Thoracic aorta (tissue), 2 donors: ENCODE results near the gene RARG. TPM values are rescaled to one million over a fixed set of nuclear protein-coding genes. Genes with fewer than 3 reads are reported as not detected.

Experiments
- ATAC-seq: fragments of 150-250 bp; one replicate; pipeline ENCODE4 v1.8.0; 2017; ENCODE audit warnings: low read depth; ENCODE audit not compliant: insufficient number of reproducible peaks, low FRiP score
- DNase-seq: peaks from one replicate; pipeline ENCODE4 v3.0.0-alpha.2; 2020; ENCODE audit warnings: low spot score
- H3K27ac ChIP-seq, 2 donors: fragments of 200-600 bp; sonication (generic); 1 replicate in 1 of 2; 2 replicates in 1 of 2; pipeline ENCODE4 v1.5.1; 2016; ENCODE audit warnings: mild to moderate bottlenecking in 2 of 2, moderate library complexity in 2 of 2
- H3K27me3 ChIP-seq: fragments of 200-600 bp; sonication (generic); replicated peaks from 2 replicates; pipeline ENCODE4 v1.6.0; 2016; ENCODE audit warnings: mild to moderate bottlenecking; ENCODE audit not compliant: insufficient read depth
- H3K36me3 ChIP-seq: fragments of 200-600 bp; sonication (generic); one replicate; pipeline ENCODE4 v1.5.1; 2016
- H3K4me1 ChIP-seq, 2 donors: fragments of 200-600 bp; sonication (generic); 1 replicate in 1 of 2; 2 replicates in 1 of 2; pipeline versions ENCODE4 v1.5.1 to v1.6.0; 2016; ENCODE audit warnings: low read depth in 2 of 2, mild to moderate bottlenecking in 1 of 2; ENCODE audit not compliant: control insufficient read depth in 1 of 2
- H3K4me3 ChIP-seq: fragments of 200-600 bp; sonication (generic); 2 replicates; pipeline ENCODE4 v1.5.1; 2016; ENCODE audit warnings: mild to moderate bottlenecking
- H3K9me3 ChIP-seq: fragments of 200-600 bp; sonication (generic); 2 replicates; pipeline ENCODE4 v1.5.1; 2016
- total RNA-seq, 2 donors: library from RNA; depleted of rRNA; stranded (reverse); fragments of >200 nt; gene quantifications; one replicate each; pipeline versions ENCODE4 v1.1.0 to v1.2.3, GENCODE V29; 2016
- TF ChIP-seq, protein P1 (sequence below): fragments of 200-600 bp; sonication (generic); IDR thresholded peaks from one replicate; pipeline ENCODE4 v1.5.1; 2019; ENCODE audit warnings: antibody characterized with exemption

Gene RARG
- total RNA-seq, 2 donors from 2014 or later = 25.7 to 37.5 TPM

DNA sequence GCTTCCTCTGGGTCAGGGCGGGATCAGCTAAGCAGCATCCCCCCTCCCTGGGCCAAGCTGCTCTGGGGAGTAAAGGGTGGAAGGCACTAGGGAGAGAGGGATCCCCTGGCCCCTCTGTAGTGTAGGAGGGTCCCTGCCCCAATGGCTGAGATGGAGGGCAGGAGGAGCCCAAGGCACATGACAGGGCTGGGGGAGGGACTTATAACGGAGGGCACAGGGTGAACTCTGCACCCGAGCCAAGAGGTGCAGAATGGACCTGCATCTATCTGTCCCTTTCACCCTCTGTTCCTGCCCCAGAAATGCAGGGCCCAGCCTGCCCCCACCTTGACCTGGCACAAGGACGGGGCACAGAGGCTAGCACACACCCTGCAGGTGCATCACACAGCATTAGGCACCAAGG, 21.2 kb downstream of the RARG start:
- ATAC-seq = no peak
- Histone ChIP-seq H3K27ac (no peak overlapping the region), H3K9me3 (no peaks in the 10 kb centered on the region), H3K4me1 (peaks cover 3 to 23% of the 10 kb centered on the region in 2 donors), H3K4me3 (no peak overlapping the region), H3K27me3 (no peaks in the 10 kb centered on the region), H3K36me3 (peaks cover 47% of the 10 kb centered on the region)
- no peak for DNase-seq
- TF ChIP-seq, protein P1, sequence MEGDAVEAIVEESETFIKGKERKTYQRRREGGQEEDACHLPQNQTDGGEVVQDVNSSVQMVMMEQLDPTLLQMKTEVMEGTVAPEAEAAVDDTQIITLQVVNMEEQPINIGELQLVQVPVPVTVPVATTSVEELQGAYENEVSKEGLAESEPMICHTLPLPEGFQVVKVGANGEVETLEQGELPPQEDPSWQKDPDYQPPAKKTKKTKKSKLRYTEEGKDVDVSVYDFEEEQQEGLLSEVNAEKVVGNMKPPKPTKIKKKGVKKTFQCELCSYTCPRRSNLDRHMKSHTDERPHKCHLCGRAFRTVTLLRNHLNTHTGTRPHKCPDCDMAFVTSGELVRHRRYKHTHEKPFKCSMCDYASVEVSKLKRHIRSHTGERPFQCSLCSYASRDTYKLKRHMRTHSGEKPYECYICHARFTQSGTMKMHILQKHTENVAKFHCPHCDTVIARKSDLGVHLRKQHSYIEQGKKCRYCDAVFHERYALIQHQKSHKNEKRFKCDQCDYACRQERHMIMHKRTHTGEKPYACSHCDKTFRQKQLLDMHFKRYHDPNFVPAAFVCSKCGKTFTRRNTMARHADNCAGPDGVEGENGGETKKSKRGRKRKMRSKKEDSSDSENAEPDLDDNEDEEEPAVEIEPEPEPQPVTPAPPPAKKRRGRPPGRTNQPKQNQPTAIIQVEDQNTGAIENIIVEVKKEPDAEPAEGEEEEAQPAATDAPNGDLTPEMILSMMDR = no peak

DNA sequence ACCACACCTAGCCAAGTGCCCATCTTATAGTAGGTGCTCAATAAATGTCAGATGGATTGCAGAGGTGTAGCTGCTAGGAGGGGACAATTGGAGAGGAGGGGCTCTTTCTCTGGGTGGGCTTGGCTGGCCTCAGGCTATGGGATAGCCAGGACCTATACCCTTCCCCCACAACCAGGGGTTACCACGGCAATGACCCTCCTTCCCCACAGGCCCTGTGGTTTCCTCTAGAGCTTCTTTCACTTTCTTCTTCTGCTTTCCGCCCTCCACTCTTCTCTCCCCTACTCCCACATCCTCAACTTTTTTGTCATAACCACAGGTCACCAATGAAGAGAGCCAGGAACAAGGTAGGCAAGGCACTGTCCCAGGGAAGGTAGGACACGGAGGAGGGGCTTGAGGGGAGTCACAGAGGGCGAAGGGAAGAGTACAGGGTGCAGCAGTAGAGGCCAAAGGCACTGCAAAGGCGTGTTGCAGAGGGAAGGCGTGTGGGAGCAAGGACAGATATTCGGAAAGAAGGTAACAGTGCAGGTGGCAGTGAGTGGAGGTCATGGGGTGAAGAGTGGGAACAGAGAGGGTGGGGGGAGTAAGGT, 23.0 kb downstream of the RARG start:
- Histone ChIP-seq H3K4me3 (peak overlapping the region; percentile 41), H3K27me3 (no peaks in the 10 kb centered on the region), H3K27ac (no peak overlapping the region), H3K4me1 (peaks cover 3 to 9% of the 10 kb centered on the region in 2 donors), H3K9me3 (no peaks in the 10 kb centered on the region), H3K36me3 (peaks cover 35% of the 10 kb centered on the region)
- ATAC-seq (no peak), DNase-seq (no peak)
- TF ChIP-seq, protein P1 = no peak

DNA sequence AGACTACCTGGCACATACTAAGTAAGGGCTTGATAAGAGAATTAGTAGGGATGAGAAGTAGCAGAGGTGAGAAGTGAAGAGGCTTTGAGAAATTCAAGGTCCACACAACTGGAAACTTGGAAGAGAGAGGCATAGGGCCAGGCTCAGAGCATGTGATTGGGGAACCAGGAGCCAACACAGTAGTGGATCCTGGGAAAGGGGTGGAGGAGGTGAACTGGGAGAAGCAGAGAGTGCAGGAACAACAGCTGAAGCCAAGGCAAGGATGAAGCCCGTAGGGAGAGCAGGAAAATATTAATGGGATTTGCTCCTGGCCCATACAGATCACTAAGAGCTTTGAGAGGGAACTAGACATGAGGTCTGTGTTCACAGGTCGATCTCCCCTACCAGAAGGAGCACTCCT, 23.6 kb downstream of the RARG start:
- Histone ChIP-seq H3K36me3 (peaks cover 30% of the 10 kb centered on the region), H3K4me3 (no peak overlapping the region), H3K27ac (no peak overlapping the region), H3K4me1 (peaks cover 3 to 9% of the 10 kb centered on the region in 2 donors), H3K9me3 (no peaks in the 10 kb centered on the region), H3K27me3 (no peaks in the 10 kb centered on the region)
- DNase-seq (no peak), ATAC-seq (no peak)
- TF ChIP-seq, protein P1 = no peak

DNA sequence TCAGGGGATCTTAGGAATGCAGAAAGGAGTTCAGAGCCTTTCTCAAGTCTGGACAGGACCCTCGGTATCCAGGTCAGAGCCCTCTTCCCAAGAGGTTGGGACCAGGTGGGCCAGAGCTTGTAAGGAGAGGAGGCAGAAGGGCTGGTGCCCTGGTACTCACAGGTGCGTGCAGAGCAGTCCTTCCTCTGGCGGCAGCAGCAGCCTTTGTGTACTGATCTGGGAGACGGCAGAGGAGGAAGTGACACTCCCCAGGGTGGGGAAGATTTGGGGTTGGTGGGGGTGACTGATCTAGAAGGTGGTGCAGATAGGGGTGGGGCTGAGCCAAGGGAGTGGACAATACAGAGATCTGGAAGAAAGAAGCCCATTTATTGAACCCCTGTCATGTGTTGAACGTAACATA, 25.0 kb downstream of the RARG start, which contains the start of gene ITGB7:
TSS of gene ITGB7 (minus strand) at position 210 of the 400 bp plus-strand sequence. CDS start 6,808 bp downstream, outside the sequence.
- Histone ChIP-seq H3K4me1 (peaks cover 3 to 9% of the 10 kb centered on the region in 2 donors), H3K27ac (no peak within 1 kb of the TSS), H3K9me3 (no peaks in the 10 kb centered on the region), H3K36me3 (peaks cover 19% of the 10 kb centered on the region), H3K27me3 (no peaks in the 10 kb centered on the region), H3K4me3 (no peak within 1 kb of the TSS)
- DNase-seq (no peak), ATAC-seq (no peak)
- TF ChIP-seq, protein P1 = no peak

DNA sequence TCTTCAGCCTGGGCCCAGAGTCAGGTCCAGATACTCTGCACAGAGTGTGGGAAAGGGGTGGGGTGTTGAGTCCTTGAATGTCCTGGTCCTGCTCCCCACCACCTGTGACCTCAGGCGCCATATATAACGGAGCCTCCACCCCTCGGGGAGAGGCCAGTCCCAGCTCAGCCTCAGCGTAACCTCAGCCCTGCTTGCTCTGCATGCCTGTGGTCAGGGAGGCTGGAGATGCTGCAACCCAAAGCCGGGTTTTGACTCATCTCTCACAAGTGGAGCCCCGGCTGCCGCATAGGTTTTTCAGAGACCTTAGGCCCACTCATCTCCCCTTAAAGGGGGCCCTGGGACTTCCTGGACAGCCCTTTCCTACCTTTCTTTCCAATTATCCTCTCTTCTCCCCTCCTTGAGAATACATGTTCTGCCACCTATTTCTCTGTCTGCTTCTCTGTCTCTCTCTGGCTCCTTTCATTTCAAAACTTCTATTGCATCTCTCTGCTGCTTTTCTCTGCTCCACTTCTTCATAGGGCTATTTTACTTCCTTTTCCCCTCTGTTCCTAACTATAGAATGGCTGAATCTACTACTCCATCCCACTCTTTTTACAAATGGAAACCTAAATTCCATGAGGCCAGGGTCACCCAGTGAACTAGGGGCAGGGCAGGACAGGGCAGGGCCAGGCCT, 26.1 kb downstream of the RARG start:
- DNase-seq (no peak), ATAC-seq (no peak)
- H3K4me1 ChIP-seq = peaks cover 3 to 13% of the 10 kb centered on the region in 2 donors
- H3K27ac ChIP-seq = no peak overlapping the region
- H3K36me3 ChIP-seq = peaks cover 8% of the 10 kb centered on the region
- no peaks in the 10 kb centered on the region for H3K27me3 ChIP-seq
- H3K4me3 ChIP-seq = no peak overlapping the region
- H3K9me3 ChIP-seq = no peaks in the 10 kb centered on the region
- TF ChIP-seq, protein P1 = no peak
